Neural progenitor cell (in vitro differentiated cells): Measurements from ENCODE around the gene NTM.

Experiments used
- CTCF ChIP-seq: fragments of 200-600 bp; sonication (generic); IDR thresholded peaks from 2 replicates; pipeline ENCODE4 v1.5.1; 2017; ENCODE audit warnings: antibody characterized with exemption, mild to moderate bottlenecking
- EZH2 ChIP-seq: fragments of 200-600 bp; sonication (generic); IDR thresholded peaks from 2 replicates; pipeline ENCODE4 v1.6.1; 2017; ENCODE audit warnings: antibody characterized with exemption, mild to moderate bottlenecking, moderate library complexity
- EZH2phosphoT487 ChIP-seq: fragments of 200-600 bp; sonication (generic); IDR thresholded peaks from 2 replicates; pipeline ENCODE4 v1.6.1; 2017; ENCODE audit warnings: antibody characterized with exemption

- TF ChIP-seq EZH2phosphoT487 = no peak
- no peak for TF ChIP-seq CTCF
- TF ChIP-seq EZH2 = no peak
Observed at GRCh38 chr11:131800452-131800851, 430.0 kb downstream of the NTM start.
